Stimulated activated CD8-positive, alpha-beta memory T cell treated with anti-CD3 and anti-CD28 coated beads, Interleukin-4, amount 100 ng/mL, for 4 hours (primary cell): ENCODE measurements around the gene DPPA2.

ENCODE experiments used
- DNase-seq, 2 donors: peaks; one replicate each; pipeline ENCODE4 v3.0.0-alpha.2; 2020; ENCODE audit warnings: low read depth in 2 of 2, low spot score in 1 of 2

DPPA2 gene

DNA sequence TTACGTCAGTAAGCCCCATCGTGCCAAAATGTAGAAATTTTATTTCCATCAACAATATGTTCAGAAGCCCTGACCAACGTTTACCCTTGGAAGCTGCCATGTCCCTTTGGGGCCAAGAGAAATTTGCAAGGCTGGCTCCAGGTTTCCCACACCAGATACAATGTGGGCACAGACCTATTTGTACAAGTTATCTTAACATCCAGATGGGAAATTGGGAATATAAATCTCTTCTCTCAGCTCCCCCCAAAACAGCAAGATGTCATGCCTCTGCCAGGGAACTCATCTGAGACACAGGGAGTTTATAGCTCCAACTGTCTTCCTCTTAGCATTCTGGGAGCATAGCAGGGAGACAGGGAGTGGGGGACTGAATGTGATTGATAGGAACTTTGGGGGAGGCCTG lies 9.3 kb upstream of the DPPA2 start:
- no peak for DNase-seq

DNA sequence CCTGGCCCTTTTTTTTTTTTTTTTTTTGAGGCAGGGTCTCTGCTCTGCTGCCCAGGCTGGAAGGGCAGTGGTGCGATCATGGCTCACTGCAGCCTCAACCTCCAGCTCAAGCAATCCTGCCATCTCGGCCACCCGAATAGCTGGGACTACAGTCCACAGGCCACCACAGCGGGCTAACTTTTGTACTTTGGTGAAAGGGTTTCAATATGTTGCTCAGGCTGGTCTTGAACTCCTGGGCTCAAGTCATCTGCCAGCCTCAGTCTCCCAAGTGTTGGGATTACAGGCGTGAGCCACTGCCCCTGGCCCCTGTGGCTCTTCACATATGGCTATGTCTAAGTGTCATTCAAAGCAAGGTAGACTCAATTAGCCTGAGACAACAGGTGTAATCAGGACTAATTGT lies 8.8 kb upstream of the DPPA2 start:
- DNase-seq = no peak

DNA sequence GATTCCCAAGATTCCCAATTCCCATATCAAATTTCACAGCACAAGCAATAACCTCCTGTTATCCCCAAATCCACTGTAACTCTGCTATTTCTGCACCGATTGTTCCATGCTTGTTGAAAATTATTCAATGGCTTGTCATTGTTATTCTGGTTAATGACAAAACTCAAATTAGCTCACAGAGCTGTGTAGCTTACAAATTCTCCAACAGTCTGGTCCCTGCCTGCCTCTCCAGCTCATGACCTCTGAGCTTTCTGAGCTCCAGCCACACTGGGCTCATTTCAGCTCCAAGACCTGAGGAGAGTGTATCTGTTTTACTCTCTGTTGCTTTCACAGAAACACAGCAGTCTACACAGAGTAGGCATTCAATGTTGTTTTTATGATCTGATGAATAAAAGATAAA lies 3.3 kb downstream of the DPPA2 start:
- no peak for DNase-seq

DNA sequence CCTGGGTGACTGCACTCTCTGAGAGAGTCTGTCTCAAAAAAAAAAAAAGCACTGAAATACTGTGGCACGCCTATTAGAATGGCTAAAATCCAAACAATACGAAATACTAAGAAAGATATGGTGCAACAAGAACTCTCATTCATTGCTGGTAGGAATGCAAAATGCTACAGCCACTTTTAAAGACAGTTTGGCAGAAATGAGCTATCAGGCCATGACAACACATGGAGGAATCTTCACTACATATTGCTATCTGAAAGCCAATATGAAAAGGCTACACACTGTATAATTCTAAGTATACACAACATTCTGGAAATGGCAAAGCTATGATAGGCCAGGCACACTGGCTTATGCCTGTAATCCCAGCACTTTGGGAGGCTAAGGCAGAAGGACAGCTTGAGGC lies 18.8 kb downstream of the DPPA2 start:
- no peak for DNase-seq

DNA sequence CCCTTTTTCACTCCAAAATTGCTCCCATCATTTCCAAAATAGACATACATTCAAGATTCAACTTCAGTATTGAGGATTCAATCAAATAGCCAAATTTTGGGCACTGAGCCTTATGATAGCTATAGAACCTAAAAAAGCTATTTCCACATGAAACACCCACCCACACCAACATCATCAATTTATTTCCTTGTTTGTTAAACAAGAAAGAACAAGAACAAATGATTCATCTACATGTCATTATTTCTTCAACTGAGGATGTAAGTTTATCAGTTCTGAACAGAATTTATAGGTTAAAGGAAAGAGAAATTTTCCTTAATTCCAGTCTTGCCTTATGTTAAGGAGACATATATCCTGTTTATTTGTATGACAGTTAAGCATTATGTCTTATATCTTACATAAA lies 32.2 kb downstream of the DPPA2 start:
- DNase-seq = no peak

DNA sequence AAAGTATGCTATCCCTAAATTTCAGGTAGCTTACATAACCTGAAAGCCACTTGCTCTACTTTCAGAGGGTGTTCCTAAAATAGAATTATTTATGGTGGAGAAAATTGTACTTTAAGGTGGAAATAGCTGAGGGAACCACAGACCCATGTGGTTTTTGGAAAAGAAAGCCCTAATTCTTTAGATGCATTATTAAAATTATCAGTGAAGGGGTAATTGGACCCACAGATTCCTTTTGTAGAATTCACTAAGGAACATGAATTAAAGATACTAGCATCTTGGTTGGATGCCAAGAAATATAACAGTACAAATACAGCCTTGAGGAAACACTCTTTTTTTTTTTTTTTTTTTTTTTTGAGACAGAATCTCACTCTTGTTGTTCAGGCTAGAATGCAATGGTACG lies 37.8 kb downstream of the DPPA2 start:
- no peak for DNase-seq

DNA sequence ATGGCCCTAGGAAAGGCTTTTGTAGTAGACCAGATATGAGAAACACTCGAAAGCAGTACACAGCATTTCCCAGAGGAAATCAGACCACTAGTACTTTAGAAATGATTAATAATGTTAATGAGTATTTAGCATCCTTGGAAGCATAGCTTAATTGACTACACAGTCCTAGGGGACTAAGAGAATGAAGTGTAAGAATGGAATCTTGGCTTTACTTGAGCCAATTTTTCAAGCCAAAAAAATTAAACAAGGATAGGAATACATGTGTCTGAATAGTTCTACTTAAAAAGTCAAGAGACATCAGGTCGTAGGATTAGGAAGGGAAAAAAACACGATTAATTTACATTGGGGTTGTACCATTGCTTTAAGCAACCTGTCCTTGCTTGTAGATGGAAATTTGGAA lies 38.2 kb downstream of the DPPA2 start:
- DNase-seq = no peak

DNA sequence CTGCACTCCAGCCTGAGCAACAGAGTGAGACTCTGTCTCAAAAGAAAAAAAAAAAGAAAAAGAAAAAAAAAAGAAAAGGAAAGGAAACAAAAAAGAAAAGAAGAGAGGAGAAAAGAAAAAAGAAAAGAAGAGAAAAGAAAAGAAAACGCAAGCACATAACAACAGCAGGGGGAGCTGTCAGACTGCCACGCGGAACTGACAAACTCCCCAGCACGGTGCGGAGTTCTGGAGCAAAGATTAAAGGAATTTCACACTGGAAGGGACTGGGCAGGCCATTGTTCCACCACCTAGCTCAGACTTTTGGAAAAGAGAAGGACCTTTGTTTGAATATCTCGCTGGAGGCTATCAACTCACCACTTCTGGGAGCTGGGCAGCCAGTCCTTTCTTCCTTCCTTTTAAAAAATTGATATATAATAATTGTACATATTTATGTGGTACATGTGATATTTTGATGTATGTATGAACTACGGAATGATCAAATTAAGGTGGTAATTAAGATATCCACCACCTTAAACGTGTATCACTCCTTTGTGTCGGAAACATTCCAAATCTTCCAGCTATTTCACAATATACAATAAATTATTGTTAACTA lies 40.5 kb downstream of the DPPA2 start:
- DNase-seq = no peak

DNA sequence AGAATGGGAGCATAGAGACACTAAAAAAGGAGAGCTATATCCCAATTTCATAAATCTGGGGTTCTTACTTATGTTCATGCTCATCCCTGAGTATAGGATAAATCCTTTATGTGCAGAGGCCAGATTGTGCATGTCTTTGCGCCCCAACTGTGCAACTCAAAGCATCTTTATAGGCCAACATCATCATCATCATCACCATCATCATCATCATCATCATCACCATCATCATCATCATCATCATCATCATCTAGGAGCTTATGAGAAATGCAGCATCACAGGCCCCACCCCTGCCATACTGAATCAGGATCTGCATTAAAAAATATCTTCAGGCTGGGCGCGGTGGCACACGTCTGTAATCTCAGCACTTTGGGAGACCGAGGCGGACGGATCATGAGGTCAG lies 45.5 kb downstream of the DPPA2 start:
- DNase-seq = no peak

DNA sequence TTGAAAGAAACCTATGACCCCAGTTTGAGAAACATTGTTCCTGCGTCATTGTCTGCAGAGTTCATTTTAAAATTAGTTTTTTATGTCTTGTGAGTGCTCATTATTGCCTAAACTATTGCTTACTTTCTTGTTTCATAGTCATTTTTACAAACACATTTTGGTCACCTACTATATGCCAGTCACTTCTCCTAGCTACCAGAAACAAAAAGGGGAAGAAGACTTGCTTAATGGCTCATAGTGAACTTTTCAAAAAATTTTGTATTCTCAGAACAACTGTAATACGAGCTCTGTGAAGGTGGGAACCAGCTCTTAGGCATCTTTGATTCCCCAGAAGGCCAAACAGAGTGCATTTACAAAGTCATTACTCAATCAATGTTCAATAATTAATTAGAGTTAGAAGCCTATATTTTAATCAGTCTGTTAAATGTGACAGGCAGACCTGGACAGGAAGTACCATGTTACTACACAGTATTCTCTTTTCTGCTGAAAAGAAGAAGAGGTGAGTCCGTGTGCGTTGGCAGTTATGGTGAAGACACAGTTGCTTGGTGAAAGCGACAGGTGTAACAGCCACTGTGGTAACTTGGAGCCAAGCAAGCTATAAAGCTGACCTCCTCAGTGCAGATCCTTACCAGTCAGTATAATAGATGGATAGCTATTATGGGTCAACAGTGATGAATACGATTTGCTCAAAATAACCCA lies 46.6 kb downstream of the DPPA2 start:
- DNase-seq = no peak

DNA sequence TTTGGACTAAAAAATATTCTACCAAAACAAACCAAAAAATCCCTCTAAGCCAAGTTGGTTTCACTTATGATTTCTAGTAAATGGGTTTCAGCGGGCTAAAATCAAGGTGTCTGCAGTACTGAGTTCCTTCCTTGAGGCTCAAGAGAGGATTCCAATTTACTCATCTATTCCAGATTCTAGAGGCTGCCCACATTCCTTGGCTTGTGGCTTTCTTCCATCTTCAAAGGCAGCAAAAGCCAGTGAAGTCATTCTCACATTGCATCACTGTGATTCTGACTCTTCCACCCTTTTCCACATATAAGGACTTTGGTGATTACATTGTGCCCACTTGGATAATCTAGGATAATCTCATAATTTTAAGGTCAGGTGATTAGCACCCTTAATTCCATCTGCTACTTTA lies 48.1 kb downstream of the DPPA2 start:
- no peak for DNase-seq

DNA sequence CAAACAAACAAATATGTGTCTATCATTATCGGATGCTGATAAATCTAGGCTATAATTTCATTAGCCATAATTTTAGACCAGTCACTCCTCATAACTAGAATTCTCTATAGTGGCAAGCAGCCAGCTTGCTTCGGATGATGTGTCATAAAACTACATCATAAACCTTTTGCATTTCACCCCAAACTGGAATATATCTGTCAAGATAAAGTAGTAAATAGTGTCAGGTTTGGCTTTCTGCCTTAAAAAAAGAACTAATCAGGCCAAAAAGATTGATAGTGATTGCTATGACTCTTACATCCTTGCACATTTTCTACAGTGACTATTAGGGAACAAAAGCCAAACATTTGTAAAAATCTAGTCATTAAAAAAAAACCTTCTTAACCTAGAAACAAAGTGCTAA lies 51.0 kb downstream of the DPPA2 start:
- no peak for DNase-seq

DNA sequence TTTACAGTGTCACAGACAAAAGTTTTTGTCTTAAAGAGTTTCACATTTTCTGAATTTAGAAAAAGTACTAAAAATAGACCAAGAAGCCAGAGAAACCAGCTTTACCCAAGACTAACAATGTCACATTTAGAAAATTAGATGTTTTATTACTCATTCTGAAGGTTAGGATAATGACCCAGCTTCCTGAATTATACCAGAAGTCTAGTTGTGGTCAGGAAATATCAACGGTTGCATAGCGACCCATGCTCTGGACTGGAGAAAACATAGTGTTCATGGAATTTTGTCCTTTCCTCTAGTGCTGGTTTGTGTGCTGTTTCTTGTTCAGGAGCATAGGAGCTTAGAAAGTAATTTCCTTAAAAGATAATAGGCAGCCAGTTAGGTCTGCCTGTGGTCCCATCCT lies 59.0 kb downstream of the DPPA2 start:
- DNase-seq = no peak

DNA sequence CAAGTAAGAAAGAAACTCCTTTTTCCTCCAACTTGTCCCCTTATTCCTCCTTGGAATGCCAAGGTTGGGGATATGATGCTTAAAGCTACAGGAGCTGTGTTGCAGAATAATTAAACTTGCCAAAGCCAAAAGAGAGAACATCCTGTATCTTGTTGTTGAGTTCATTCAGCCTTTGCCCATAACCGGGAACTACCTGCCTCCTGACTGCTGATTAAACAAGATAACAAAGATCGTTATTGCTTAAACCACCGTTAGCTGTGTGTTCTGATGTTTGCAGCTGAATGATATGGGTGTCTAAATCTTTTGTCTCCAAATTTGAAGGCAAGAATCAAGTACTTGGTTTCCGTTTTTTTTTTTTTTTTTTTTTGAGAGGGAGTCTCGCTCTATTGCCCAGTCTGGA lies 61.5 kb downstream of the DPPA2 start:
- DNase-seq = no peak

DNA sequence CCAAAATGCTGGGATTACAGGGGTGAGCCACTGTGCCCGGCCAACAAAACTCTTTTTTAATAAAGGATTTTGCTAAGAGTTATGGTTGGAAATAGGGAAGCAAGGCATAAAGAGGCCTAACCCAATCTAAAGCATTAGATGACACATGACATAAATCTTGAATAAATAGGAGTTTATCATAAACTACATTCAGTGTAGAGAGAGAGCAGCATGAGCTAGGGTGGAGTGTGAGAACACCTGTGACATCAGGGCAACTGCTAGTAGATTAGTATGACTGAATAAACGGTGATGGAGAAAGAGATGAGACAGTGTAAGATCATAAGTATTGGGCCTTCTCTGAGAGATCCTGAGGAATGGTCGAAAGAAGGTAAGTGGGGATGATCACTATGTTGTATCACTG lies 63.7 kb downstream of the DPPA2 start:
- no peak for DNase-seq
